ENCODE results near the gene ANXA11. TPM values are rescaled to one million over a fixed set of nuclear protein-coding genes. Genes with fewer than 3 reads are reported as not detected.
"Not testable (repeated sequence)": the region's sequence is repeated elsewhere in the genome, so short reads cannot be mapped to it uniquely, and the experiment has no call there.

The ANXA11 gene
- total RNA-seq, 1 donor from 2014 or later: 122 TPM

GRCh38 chr10:80203835-80204676 is 1.3 kb downstream of the ANXA11 start:
- TF ChIP-seq CTCF (conservative IDR thresholded peaks at IDR 0.05): no peak
- peaks cover 48% of the 10 kb centered on the region for H3K4me1 Mint-ChIP-seq (ENCODE audit: unreplicated experiment)

GRCh38 chr10:80202934-80203834 is 2.2 kb downstream of the ANXA11 start:
- peaks cover 53% of the 10 kb centered on the region for H3K4me1 Mint-ChIP-seq (ENCODE audit: unreplicated experiment)
- H3K27me3 Mint-ChIP-seq: peaks cover 3% of the 10 kb centered on the region
- no peak for DNase-seq (ENCODE audit: extremely low spot score, unreplicated experiment)
- TF ChIP-seq CTCF (conservative IDR thresholded peaks at IDR 0.05): no peak
- peaks cover 10% of the 10 kb centered on the region for H3K36me3 Mint-ChIP-seq
- H3K27ac Mint-ChIP-seq: peak overlapping the region; percentile 100
- peak overlapping the region; percentile 97 for H3K4me3 Mint-ChIP-seq
- no peaks in the 10 kb centered on the region for H3K9me3 Mint-ChIP-seq

More at GRCh38 chr10:80203835-80204676, 1.3 kb downstream of the ANXA11 start:
- Mint-ChIP-seq H3K4me3 (peak overlapping the region; percentile 97), H3K36me3 (peaks cover 10% of the 10 kb centered on the region), H3K9me3 (no peaks in the 10 kb centered on the region), H3K27ac (peak overlapping the region; percentile 100), H3K27me3 (peaks cover 3% of the 10 kb centered on the region)
- no peak for DNase-seq (ENCODE audit: extremely low spot score, unreplicated experiment)

- not testable (repeated sequence) for H3K36me3 Mint-ChIP-seq; DNase-seq (ENCODE audit: extremely low spot score, unreplicated experiment); H3K27me3 Mint-ChIP-seq; H3K9me3 Mint-ChIP-seq
- Mint-ChIP-seq H3K4me3 (peak overlapping the region; percentile 97), H3K27ac (peak overlapping the region; percentile 100), H3K4me1 (ENCODE audit: unreplicated experiment) (peaks cover 53% of the 10 kb centered on the region)
Measured at GRCh38 chr10:80202530-80202929, 2.8 kb downstream of the ANXA11 start.

- peak overlapping the region; percentile 97 for H3K4me3 Mint-ChIP-seq
- H3K27me3 Mint-ChIP-seq: peaks cover 3% of the 10 kb centered on the region
- H3K9me3 Mint-ChIP-seq: no peaks in the 10 kb centered on the region
- H3K4me1 Mint-ChIP-seq (ENCODE audit: unreplicated experiment): peaks cover 61% of the 10 kb centered on the region
- peaks cover 10% of the 10 kb centered on the region for H3K36me3 Mint-ChIP-seq
- peak overlapping the region; percentile 100 for H3K27ac Mint-ChIP-seq
- no peak for TF ChIP-seq CTCF (conservative IDR thresholded peaks at IDR 0.05)
- DNase-seq (ENCODE audit: extremely low spot score, unreplicated experiment): no peak
Measured at GRCh38 chr10:80201608-80202141, 3.7 kb downstream of the ANXA11 start.

- H3K36me3 Mint-ChIP-seq: peaks cover 14% of the 10 kb centered on the region
- H3K27me3 Mint-ChIP-seq: peaks cover 3% of the 10 kb centered on the region
- H3K4me3 Mint-ChIP-seq: peak overlapping the region; percentile 97
- H3K27ac Mint-ChIP-seq: peak overlapping the region; percentile 100
- TF ChIP-seq CTCF (conservative IDR thresholded peaks at IDR 0.05): no peak
- H3K4me1 Mint-ChIP-seq (ENCODE audit: unreplicated experiment): peaks cover 64% of the 10 kb centered on the region
- no peak for DNase-seq (ENCODE audit: extremely low spot score, unreplicated experiment)
- H3K9me3 Mint-ChIP-seq: no peaks in the 10 kb centered on the region
Measured at GRCh38 chr10:80200687-80201086, 4.7 kb downstream of the ANXA11 start.
